Left ventricle myocardium inferior (tissue), 1 donor: Measurements from ENCODE around the gene NSD1. TPM values are rescaled to one million over a fixed set of nuclear protein-coding genes. Genes with fewer than 3 reads are reported as not detected.

Experiments
- DNase-seq: peaks from one replicate; pipeline ENCODE4 v3.0.0-alpha.2; 2020
- H3K27ac ChIP-seq: fragments of 200-600 bp; replicated peaks from 2 replicates; pipeline ENCODE4 v1.8.0; 2021
- H3K27me3 ChIP-seq: fragments of 200-600 bp; 2 replicates; pipeline ENCODE4 v1.8.0; 2021; ENCODE audit warnings: low read depth
- H3K36me3 ChIP-seq: fragments of 200-600 bp; 2 replicates; pipeline ENCODE4 v1.8.0; 2021
- H3K4me1 ChIP-seq: fragments of 200-600 bp; 2 replicates; pipeline ENCODE4 v1.8.0; 2021
- H3K4me3 ChIP-seq: fragments of 200-600 bp; 2 replicates; pipeline ENCODE4 v1.8.0; 2021; ENCODE audit warnings: mild to moderate bottlenecking, moderate library complexity
- H3K9me3 ChIP-seq: fragments of 200-600 bp; replicated peaks from 2 replicates; pipeline ENCODE4 v1.8.0; 2021
- intact Hi-C: fragments of 100-400 bp; cut with micrococcal nuclease; formaldehyde crosslinking; loops from one replicate; pipeline ENCODE4 v1.11.0; 2022
- total RNA-seq: library from RNA; stranded (reverse); fragmentation: NEBNext Ultra II Directional; extraction: Animal tissue kit (Norgen Biotek cat#: 25700); gene quantifications from one replicate; pipeline ENCODE4 v1.2.1, GENCODE V29; 2021
- TF ChIP-seq, protein P1 (sequence below): fragments of 200-600 bp; IDR thresholded peaks from 2 replicates; pipeline ENCODE4 v1.8.0; 2021; ENCODE audit warnings: antibody characterized with exemption, mild to moderate bottlenecking, borderline replicate concordance
- donor health status: DM: no; HTN: yes; CAD: no; lungs with severe emphysema.

NSD1 gene
- total RNA-seq, 1 donor from 2014 or later = 40.8 TPM

DNA sequence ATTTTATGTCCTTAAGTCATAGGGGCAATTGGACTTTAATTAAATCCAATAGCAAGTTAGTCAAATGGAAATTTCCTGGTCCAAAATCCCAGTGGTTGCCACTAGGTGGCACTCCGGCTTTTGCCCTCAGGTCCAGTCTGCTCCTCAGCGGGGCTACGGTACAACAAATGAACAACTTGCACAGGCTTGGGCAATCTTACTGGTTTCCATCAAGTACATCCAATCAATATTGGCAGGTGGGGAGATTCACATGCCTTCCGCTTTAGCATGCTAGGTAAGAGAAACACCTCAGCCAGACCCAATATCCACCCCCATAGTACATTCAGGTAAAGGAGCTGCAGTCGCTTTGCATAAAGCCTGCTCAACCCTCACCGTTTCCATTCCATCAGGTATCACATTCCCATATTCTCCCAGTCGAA, 184.4 kb downstream of the NSD1 start:
- TF ChIP-seq, protein P1, sequence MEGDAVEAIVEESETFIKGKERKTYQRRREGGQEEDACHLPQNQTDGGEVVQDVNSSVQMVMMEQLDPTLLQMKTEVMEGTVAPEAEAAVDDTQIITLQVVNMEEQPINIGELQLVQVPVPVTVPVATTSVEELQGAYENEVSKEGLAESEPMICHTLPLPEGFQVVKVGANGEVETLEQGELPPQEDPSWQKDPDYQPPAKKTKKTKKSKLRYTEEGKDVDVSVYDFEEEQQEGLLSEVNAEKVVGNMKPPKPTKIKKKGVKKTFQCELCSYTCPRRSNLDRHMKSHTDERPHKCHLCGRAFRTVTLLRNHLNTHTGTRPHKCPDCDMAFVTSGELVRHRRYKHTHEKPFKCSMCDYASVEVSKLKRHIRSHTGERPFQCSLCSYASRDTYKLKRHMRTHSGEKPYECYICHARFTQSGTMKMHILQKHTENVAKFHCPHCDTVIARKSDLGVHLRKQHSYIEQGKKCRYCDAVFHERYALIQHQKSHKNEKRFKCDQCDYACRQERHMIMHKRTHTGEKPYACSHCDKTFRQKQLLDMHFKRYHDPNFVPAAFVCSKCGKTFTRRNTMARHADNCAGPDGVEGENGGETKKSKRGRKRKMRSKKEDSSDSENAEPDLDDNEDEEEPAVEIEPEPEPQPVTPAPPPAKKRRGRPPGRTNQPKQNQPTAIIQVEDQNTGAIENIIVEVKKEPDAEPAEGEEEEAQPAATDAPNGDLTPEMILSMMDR = peak; percentile 86

DNA sequence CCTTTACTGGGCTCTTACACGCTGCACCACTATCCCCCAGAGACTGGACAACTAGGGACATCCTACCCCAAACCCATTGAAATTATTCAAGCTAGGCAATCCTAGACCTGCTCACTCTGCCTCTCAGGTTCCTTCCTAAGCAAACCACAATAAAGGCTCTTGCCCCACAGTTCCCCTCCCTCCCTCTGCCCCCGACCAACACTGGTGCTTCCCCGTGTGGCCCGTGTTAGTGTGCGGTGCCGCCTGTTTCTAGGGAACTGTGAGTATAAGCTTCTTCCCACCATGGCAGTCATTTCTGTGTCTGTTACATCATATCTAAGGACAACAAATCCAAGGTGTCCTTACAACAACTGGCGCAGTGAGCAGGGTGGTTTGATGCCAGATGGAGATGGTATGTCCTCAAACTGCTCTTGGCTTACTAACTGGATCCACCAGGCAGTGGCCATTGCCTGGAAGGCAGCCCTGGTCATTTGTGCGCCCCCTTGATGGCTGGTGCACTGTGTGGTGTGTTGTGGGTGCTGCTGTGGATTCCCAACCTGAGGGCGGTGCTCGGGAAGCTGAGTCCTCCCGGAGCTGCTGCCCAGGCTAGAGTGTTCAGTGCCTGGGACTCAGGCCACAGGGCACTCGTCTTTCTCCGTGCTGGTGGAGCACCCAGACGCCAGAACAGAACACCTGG, 186.5 kb downstream of the NSD1 start:
- Histone ChIP-seq H3K4me1 (no peaks in the 10 kb centered on the region), H3K4me3 (no peak overlapping the region), H3K27ac (no peak overlapping the region), H3K36me3 (peaks cover 4% of the 10 kb centered on the region), H3K27me3 (no peaks in the 10 kb centered on the region), H3K9me3 (no peaks in the 10 kb centered on the region)
- intact Hi-C loops = loop anchor here (10.0 kb wide), 1 partner anchor 135 kb away; no protein-coding TSS in a partner anchor
- TF ChIP-seq, protein P1 = no peak
- no peak for DNase-seq

More for the DNA sequence above, 184.4 kb downstream of the NSD1 start:
- no peaks in the 10 kb centered on the region for H3K4me1 ChIP-seq
- H3K27ac ChIP-seq = no peak overlapping the region
- peaks cover 4% of the 10 kb centered on the region for H3K36me3 ChIP-seq
- H3K4me3 ChIP-seq = no peak overlapping the region
- no peaks in the 10 kb centered on the region for H3K9me3 ChIP-seq
- DNase-seq = peak; percentile 65
- no peaks in the 10 kb centered on the region for H3K27me3 ChIP-seq
- intact Hi-C loops = loop anchor here (10.0 kb wide), 1 partner anchor 137 kb away; no protein-coding TSS in a partner anchor

DNA sequence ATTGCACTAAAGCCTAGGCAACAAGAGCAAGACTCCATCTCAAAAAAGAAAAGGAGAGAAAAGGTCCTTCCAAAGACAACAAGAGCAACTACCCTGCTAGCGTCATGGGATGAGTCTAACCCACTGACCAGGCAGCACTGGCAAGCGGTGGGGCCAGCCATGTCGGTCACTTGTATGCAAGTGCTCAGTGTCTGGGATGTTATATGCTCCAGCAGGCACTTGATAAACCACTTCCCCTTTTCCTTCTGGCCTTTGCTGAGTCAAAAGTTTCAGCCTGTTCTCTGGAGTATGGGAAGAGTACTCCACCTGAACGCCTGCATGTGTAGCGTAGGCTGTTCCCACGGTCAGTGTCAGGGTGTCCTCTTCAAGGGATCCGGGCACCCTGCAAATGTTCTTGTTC, 187.3 kb downstream of the NSD1 start:
- H3K4me3 ChIP-seq = no peak overlapping the region

DNA sequence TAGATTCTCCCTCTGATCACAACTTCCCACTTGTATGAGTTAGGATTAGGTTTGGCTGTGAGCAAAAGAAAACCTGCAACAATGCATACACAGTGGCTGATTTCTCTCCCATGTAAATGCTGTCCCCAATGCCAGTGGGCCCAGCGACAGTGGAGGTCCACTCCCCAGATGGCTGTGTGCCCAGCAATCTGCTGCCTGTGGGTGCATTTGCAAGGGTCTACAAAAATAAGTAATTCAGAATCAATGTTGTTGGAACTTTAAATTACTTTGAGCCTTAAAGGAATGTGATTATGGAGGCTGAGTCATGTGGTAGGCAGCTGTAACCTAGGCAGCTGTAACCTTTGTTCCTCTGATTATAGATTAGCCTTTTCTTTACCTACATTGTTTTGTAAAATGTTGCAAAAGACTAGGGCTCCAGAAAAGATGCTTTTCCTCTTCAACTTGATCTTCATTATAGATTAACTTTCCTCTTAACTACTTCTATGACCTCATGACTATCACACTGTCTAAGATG, 192.4 kb downstream of the NSD1 start:
- H3K4me1 ChIP-seq = peaks cover 15% of the 10 kb centered on the region
- no peaks in the 10 kb centered on the region for H3K27me3 ChIP-seq
- no peak overlapping the region for H3K27ac ChIP-seq
- no peaks in the 10 kb centered on the region for H3K9me3 ChIP-seq
- H3K36me3 ChIP-seq = peaks cover 22% of the 10 kb centered on the region
- DNase-seq = no peak
- TF ChIP-seq, protein P1 = no peak
- H3K4me3 ChIP-seq = no peak overlapping the region
- intact Hi-C loops = no loop called here

More for the DNA sequence above, 187.3 kb downstream of the NSD1 start:
- Histone ChIP-seq H3K27ac (no peak overlapping the region), H3K27me3 (no peaks in the 10 kb centered on the region), H3K4me1 (no peaks in the 10 kb centered on the region), H3K9me3 (no peaks in the 10 kb centered on the region), H3K36me3 (peaks cover 4% of the 10 kb centered on the region)
- intact Hi-C loops = no loop called here
- DNase-seq = no peak
- TF ChIP-seq, protein P1 = no peak

DNA sequence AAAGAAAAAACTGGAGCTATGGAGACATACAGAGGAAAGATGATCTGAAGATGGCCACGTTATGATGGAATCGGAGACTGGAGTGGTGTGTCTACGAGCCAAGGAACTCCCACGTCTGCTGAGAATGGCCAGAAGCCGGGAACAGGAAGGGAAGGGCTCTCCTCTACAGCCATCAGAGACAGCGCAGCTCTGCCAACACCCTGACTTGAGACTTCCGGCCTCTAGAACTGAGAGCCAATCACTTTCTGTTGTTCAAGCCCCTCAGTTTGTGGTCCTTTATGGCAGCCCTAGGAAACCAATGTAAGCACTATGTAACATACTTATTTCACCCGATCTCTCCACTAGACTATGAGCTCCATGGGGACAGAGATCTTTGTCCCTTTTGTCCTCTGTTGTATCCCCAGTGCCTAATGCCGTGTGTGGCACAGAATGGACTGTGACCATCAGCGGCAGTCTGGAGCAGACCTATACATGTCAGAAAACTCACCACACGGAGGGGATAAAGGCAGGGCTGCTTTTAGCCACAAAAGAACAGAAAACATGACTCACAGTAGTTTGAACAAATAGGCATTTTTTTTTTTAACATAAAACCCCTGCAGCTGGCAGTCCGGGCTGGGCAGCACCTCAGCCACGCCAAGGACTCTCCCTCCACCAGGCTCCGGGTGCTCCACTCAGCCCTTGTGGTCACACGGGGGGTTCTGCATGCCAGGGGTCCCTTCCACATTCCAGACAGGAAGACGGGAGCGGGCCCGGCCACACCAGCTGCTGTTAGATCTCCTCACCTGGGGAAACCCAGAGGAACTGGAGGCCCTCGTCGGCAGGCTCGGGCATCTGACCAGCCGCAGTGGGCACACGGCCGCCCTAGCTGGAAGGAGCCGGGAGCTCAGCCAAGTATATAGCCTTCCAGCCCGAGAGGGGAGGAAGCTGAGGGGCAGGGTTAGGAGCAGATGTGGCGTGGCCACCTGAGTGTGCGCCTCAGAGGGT, 194.3 kb downstream of the NSD1 start:
- DNase-seq = peak; percentile 50
- intact Hi-C loops = no loop called here

More for the DNA sequence above, 194.3 kb downstream of the NSD1 start:
- no peaks in the 10 kb centered on the region for H3K9me3 ChIP-seq
- TF ChIP-seq, protein P1 = no peak
- H3K4me3 ChIP-seq = no peak overlapping the region
- H3K4me1 ChIP-seq = peaks cover 15% of the 10 kb centered on the region
- H3K27ac ChIP-seq = peak overlapping the region; percentile 72
- H3K27me3 ChIP-seq = no peaks in the 10 kb centered on the region
- H3K36me3 ChIP-seq = peaks cover 39% of the 10 kb centered on the region
